Epidermal melanocyte (primary cell): ENCODE data around the gene SLC17A7.

ENCODE experiments used
- DNase-seq: peaks from one replicate; pipeline ENCODE4 v3.0.0; 2011; ENCODE audit warnings: low spot score; ENCODE audit not compliant: insufficient read length

Gene SLC17A7

DNA sequence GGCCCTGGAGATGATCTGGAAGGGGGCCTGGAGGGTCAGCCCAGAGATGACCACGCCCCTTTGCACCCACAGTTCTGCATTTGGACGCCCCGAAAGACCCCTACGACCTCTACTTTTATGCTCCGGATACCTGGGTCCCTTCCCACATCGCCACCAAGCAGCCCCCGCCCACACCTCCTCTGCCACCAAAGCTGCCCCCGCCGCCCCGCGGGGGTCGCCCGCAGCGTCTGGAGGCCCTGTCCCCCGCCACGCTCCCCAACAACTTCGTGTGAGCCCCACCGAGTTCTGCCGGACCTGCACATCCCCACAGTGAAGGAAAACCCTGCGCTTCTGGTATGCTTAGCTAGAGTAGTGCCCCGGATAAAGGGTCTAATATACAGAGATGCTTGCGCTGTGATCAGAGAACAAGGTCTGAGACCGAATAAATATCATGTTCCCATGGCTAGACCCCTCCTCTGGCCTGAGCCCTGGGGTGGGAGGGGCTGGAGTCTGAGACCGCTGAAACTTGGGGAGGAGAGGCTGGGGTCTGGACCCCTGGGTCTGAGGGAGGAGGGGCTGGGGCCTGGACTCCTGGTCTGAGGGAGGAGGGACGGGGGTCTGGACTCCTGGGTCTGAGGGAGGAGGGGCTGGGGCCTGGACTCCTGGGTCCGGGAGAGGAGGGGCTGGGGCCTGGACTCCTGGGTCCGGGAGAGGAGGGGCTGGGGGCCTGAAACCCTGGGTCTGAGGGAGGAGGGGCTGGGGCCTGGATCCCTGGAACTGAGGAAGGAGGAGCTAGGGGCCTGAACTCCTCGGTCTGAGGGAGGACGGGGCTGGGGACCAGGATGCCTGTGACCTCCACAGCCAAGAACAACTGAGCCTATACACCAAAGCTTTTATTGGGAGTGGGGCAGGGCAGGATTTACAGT lies 12.5 kb downstream of the SLC17A7 start:
- peak; percentile 8 for DNase-seq

- peak; percentile 22 for DNase-seq
Measured at GRCh38 chr19:49427855-49428546, 13.3 kb downstream of the SLC17A7 start.

- peak; percentile 1 for DNase-seq
Measured at GRCh38 chr19:49427339-49427738, 14.0 kb downstream of the SLC17A7 start.

DNA sequence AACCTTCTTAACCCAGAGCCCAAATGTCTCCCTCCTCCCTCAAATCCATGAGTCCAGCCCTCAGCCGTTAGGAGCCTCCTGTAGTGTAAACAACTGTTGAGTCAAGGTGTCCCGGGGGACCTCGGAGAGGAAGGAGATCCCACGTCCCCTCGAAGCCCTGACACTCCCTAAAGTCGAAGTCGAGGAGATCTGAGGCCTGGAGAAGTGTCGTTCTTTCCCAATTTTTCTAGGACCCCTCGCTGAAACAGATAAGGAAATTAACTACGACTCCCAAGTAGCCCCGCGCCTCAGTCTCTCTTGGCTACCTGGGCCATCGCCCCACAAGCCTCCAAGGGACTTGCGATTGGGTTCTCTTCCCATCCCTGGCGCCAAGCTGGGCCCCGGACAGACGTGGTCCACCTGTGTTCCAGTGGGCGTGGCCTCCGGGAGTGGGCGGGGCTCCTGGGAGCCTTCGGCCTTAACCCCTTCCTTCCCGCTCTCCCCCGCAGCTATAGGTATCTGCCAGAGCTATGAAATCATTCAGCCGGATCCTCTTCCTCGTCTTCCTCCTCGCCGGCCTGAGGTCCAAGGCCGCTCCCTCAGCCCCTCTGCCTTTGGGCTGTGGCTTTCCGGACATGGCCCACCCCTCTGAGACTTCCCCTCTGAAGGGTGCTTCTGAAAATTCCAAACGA lies 15.3 kb downstream of the SLC17A7 start:
- peak; percentile 19 for DNase-seq

DNA sequence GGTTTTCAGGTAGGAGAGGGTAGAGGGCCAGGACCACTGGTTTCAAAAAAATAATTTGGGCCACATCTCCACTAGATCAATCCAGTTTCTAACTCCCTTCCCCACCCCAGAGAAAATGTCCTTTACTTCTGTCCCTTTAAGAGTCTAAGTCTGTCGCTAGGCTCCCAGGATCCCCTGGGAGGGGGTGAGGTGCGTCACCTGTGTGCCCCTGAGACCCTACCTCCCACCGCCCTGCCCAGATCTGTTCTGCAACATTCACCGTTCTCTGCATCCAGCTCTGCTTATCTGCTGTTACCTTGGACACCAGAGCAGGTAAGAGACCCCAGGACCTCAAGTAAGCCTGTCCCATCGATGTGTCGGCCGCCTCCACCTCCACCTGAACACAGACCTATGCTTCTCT lies 16.1 kb downstream of the SLC17A7 start, which contains the start of gene GFY:
GFY (plus strand) TSS at position 211 of the 400 bp plus-strand sequence. CDS start 1,043 bp downstream, outside the sequence.
- DNase-seq, result no peak

DNA sequence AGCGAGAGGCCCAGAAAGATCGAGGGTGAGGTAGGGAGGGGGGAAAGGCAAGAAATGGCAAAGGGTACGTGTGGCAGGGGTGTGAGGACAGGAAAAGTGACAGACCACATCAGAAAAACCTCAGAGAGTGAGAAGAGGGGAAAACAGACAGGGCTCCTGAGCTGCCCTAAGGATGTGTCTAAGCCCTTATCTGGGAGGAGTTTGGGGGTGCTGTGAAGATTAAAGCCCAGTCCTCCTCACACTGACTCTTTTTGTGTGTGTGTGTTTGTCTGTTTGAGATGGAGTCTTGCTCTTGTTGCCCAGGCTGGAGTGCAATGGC lies 17.4 kb downstream of the SLC17A7 start:
- peak; percentile 14 for DNase-seq

GRCh38 chr19:49423071-49423984 lies 18.0 kb downstream of the SLC17A7 start, which contains the start of gene PTH2:
Gene PTH2, minus strand, starts transcription at chr19:49423441. Its CDS starts 102 bp downstream, at chr19:49423339.
- peak; percentile 2 for DNase-seq

GRCh38 chr19:49422407-49423070 lies 18.8 kb downstream of the SLC17A7 start:
- peak; percentile 13 for DNase-seq

- DNase-seq, result no peak
Measured at GRCh38 chr19:49421878-49422202, 19.5 kb downstream of the SLC17A7 start.

DNA sequence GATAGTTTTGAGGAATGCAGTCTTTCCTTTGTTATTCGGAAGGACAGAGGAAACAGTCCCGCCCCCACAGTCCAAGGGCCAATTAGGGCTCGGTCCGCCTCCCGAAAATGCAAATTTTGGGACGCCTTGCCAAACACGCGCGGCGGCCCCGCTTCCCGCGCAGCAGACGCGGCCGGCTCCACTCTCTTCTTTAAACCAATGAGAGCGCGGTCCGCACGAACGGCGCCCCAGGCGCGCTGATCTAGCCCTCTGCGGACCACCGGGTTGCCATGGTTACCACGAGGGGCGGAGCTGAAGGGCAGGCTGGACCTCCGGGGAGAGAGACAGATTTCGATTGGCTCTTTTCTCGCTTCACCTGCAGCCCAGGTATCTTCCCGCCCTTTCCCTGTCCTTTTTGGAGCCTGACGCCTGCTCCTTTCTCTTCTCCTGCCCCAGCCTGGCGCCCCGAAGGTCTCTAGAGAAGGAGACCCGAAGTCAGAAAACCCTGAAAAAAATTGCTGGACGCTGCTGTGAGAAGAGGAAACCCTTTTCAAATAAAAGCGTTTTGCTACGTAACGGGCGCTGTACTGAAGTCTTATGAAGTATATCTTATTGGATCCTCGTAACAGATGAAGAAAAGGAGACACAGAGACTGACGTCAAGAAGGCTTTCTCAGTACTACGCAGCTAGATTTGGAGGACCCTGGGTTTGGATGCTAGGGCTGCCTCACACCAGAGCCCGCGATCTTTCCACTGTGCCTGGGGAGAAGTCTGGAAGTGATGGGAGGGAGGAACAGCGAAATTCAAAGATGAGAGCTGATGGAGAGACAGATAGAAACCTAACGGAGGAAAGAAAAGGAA lies 20.1 kb downstream of the SLC17A7 start:
- DNase-seq, result peak; percentile 87

DNA sequence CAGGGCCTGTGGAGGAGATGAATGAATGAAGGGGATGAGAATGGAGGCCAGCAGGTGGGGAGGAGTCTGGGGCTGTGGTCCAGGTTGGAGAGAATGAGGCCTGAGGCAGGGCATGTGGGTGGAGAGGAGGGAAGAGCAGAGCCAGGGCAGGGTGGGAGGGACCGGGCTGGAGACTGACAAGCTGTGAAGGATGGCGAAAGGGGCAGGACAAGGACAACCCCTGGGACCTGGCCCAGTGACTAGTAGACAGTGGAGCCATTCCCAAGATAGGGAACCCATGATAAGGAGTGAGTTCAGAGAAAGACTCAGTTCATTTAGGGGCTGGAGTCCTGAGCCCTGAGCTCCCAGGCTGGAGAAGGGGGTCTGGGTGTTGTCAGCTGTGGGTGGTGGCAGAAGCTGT lies 21.1 kb downstream of the SLC17A7 start:
- DNase-seq, result no peak

- no peak for DNase-seq
Measured at GRCh38 chr19:49419173-49419572, 22.2 kb downstream of the SLC17A7 start.

GRCh38 chr19:49418511-49418910 lies 22.8 kb downstream of the SLC17A7 start:
- no peak for DNase-seq

DNA sequence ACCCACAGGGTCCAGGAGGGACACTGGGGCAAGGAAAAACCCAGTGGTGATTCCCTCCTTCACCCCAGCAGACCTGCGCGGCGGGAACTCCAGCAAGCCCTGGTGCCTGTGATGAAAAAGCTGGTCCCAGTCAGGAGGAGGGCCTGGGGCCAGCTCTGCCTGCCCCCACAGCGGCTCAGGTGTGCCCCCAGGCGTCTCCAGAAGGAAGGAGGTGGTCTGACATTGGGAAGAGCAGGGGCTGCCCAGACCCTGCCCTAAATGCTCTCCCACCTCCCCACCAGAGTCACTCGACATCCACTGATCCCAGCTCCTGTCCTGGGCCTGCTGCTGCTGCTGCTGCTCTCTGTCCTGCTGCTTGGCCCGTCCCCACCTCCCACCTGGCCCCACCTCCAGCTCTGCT lies 24.2 kb downstream of the SLC17A7 start:
- no peak for DNase-seq

- DNase-seq, result no peak
Measured at GRCh38 chr19:49415810-49416200, 25.5 kb downstream of the SLC17A7 start.

- no peak for DNase-seq
Measured at GRCh38 chr19:49415102-49415809, 26.1 kb downstream of the SLC17A7 start.

- no peak for DNase-seq
Measured at GRCh38 chr19:49414256-49414655, 27.1 kb downstream of the SLC17A7 start.

DNA sequence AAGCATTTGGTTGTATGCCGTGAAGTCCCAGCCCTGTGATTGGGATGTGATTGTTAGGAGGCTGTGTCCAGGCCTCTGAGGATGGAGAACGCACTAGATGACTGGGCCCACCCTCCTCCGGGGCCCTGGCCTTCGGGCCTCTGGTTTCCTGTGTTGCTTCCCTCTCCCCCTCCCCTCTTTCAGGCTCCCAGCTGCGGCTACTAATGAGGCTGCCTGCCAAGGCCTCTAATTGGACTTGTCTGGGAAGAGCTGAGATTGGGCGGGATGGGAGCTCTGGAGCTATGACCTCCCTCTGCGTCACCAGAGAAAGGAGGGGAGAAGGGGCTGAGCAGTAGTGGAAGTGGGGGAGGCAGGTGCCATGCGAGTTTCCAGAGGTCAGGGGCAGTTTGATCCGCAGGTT lies 28.0 kb downstream of the SLC17A7 start:
- no peak for DNase-seq
